H1 (cell line): Measurements from ENCODE around the gene ALDOC. TPM values are rescaled to one million over a fixed set of nuclear protein-coding genes. Genes with fewer than 3 reads are reported as not detected.

Source experiments
- BRCA1 ChIP-seq: IDR thresholded peaks from 2 replicates; pipeline ENCODE4 v1.6.1; 2012; ENCODE audit warnings: low read depth, low read length, improper control_type of control experiment
- CHD1 ChIP-seq: IDR thresholded peaks from 2 replicates; pipeline ENCODE4 v1.6.1; 2012; ENCODE audit warnings: low read depth, low read length, improper control_type of control experiment
- polyA plus RNA-seq, 7 experiments: library from polyadenylated mRNA; depleted of rRNA in 3 of 7; stranded (reverse) in 5 of 7; unstranded in 2 of 7; fragments of >200 nt in 5 of 7; fragments of 200-250 nt in 2 of 7; gene quantifications; 1 replicate in 5 of 7; 2 replicates in 1 of 7; 4 replicates in 1 of 7; pipeline versions ENCODE4 v1.2.1 to v1.2.3, GENCODE V29; 2011 to 2013; ENCODE audit warnings: missing spikeins in 2 of 7, mixed read lengths in 2 of 7
- total RNA-seq: library from RNA; stranded (reverse); fragmentation: NEBNext Ultra II Directional; extraction: Animal tissue kit (Norgen Biotek cat#: 25700); gene quantifications from 2 replicates; pipeline ENCODE4 v1.2.1, GENCODE V29; 2021

The ALDOC gene
- total and polyA plus RNA-seq, 2 of the 8 experiments (the other 6 are each of a cell fraction or from before 2014, with no cell fraction given) = 51.6 to 103 TPM

DNA sequence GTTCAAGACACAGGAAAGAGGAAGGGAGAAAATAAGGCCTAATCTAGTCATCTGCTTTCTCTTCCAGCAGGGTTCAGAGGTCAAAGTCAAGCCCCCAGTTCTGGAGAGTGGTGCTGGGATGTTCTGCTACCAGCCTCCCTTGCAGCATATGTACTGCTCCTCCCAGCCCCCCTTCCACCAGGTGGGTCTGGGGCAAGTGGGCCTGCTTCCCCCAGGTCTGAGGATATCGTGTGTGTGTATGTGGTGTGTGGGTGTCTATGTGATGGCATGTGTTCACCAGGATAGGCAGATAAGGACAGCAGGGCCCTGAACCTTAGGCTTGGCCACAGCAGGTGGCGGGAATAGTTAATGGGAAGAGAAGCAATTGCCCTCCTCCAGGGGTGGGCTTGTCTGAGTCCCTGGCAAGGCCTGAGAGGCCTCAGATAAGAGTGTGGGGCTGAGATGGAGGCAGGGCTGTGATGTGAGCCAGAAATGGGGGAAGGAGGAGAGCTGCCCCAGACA is 49.5 kb downstream of the ALDOC start (continued):
- TF ChIP-seq BRCA1 = no peak
- TF ChIP-seq CHD1 = no peak
